AG08395 (cell line): ENCODE results near the gene ORM1.
A peak's percentile ranks its signal among the peaks of the same experiment; 100 is the strongest.
"Not testable (repeated sequence)": the region's sequence is repeated elsewhere in the genome, so short reads cannot be mapped to it uniquely, and the experiment has no call there.

Experiments
- DNase-seq: peaks from one replicate; pipeline ENCODE4 v3.0.0; 2012; ENCODE audit warnings: mixed read lengths, low spot score

ORM1 gene

DNA sequence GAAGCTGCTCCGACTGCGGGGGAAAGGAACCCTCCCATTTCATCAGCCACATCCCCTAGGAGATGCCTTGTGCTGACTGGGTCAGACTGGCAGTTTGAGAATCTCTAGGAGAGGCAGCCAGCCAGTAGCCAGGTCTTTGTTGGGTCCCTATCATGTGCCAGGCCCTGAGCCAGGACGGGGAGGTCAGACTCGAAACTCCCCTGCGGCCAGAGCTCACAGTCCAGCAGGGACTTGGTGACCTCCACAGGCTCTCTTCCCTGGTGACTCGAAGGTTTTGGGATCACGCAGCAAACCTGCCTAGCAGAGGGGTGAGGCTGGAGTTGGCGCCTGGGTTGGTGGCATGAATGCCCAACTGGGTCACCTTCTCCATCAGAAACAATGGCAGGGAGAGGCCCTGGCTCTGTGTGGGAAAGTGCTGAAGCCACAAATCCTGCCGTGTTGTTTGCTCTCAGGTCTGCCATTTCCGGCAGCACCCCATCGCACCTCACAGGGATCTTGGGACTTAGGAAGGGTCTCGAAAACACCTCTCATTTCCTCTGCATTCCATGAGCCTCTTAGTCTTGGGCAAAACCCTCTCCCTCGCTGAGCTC lies 14.4 kb upstream of the ORM1 start:
- DNase-seq: no peak

- no peak for DNase-seq
Measured at GRCh38 chr9:114309096-114309495, 13.8 kb upstream of the ORM1 start.

DNA sequence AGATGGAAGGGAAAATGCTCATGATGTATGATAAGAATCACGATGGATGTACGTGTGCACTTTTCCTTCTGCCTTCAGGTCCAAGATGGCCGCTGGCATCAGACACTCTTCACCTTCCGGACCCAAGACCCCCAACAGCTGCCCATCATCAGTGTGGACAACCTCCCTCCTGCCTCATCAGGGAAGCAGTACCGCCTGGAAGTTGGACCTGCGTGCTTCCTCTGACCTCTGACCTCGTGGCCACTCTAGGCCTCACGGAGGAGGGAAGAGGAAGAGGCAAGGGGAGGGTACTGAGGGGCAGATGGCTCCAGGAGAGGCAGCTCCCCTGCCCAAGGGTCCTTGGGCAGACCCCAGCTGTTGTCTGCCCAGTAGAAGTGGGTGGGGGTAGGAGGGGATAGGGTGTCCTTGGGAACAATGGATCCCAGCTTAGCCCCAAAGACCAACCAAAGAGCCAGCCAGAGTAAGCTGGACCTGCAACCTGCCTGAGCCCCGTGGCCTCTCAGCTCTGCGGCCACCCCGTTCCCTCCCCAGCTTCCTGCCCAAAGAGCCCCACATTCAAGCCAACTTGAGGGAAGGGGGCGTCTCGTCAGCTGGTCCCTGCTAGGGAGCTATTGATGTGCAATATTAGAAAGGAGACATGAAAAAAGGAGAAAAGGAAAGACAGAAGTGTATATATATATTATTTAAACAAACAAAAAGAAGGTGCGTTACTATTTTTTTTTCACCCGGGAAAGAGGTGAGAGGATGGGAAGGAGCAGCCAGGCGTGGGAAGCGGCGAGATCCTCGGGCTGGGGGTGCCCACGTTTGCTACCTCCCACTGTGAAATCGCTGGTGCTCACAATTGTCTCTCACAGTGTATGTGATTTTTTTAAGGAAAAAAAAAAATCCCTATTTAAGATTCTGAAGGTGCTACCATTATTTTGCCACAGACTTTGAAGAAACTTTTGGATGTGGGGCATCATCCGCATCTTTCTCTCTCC lies 12.1 kb upstream of the ORM1 start:
- DNase-seq: no peak

DNA sequence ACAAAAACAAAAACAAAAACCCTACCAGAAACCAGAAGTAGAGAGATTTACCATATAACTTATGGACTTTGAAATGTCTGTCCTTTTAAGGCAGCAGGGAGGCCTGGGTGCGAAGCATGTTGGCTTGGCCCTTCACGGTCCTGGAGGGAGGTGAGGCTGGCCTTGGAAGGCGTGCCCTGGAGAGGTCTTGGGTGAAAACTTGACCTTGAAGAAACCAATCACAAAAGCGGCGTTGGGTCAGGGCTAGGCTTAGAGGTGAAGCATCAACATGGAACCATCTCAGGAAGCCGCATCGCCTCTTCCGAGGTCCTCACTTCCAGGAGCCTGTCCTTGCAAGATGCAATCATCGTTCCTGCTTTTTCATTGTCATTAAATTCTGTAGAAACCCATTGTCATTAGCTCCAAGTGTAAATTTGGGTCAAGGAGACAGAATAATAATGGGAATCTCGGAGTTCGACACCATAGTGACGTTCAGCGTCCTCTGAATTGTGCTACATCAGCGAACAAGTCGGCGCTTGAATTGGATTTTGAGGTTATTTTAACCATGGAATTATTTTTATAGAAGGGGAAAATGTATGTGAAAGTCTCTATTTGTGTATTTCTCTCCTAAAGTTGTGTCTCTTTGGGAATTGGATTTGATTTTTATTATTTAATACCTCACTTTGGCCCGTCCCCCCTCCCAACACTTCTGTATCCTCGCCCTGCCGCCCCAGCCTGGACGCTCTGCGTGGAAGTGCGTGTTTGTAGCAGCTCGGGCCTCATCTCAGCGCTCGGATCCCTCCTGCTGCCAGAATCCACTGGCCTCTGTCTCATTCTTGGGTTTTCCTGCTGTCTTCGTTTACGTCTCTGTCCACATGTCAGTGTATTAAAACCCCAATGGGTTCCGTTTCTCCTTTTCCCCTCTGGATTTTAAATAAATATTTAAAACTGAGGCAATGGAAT lies 11.1 kb upstream of the ORM1 start:
- DNase-seq: no peak

- DNase-seq: no peak
Measured at GRCh38 chr9:114312513-114312875, 10.4 kb upstream of the ORM1 start.

- DNase-seq: no peak
Measured at GRCh38 chr9:114313186-114313585, 9.7 kb upstream of the ORM1 start.

DNA sequence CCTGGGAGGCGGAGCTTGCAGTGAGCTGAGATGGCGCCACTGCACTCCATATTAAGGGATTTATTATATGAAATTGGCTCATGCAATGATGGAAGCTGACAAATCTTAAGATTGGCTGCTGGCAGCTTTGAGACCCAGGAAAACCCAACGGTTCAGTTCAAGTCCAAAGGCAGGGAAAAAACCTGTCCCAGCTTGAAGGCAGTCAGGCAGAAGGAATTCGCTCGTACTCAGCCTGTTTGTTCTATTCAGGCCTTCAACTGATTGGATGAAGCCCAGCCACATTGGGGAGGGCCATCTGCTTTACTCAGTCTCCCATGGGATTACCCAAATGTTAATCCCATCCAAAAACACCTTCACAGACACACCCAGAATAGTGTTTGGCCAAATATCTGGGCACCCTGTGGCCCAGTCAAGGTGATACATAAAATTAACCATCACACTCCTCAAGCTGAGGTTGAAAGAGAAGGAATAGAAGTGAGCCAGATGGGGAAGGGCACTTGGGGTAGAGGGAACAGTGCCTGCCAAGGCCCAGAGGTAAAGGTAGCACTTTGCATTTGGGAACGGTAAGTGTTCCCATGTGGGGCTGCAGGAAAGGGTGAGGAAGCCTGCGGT lies 8.5 kb upstream of the ORM1 start:
- no peak for DNase-seq

DNA sequence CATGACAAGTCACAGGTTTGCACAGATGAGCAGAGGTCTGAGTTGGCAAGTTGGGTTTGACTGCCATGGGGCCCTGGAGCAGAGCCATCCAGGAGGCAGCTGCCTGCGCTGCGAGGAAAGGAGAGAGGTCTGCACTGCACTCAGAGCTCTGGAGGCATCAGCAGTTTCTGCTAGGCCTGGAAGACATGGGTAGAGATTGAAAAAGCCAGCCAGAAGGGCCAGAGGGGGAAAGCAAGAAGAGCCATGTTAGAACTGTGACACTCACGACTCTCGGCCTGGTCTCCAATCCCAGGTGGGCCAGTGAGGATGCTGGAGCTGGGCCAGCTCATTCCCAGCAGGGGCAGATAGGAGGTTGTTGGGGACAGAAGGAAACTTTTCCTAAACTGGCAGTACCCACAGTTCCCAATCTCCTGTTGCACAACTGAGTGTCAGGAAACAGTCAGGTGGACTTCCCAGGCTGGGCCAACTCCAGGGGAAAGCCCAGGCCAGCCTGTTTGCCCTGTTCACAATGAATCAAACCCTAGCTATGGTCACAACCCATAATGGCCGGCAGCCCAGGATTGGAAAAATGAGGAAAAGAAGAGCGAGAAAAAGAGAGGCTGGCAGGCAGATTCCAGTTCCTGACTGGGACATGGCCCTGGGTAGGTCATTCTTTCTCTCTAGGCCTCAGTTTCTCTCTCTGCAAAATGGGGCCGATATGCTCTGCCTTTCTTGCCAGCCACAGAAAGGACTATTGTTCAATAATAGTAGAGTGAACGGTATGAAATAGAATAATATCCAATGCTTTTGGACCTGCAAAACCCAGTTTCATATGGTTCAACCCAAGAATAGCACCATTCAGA lies 7.8 kb upstream of the ORM1 start:
- DNase-seq: no peak

DNA sequence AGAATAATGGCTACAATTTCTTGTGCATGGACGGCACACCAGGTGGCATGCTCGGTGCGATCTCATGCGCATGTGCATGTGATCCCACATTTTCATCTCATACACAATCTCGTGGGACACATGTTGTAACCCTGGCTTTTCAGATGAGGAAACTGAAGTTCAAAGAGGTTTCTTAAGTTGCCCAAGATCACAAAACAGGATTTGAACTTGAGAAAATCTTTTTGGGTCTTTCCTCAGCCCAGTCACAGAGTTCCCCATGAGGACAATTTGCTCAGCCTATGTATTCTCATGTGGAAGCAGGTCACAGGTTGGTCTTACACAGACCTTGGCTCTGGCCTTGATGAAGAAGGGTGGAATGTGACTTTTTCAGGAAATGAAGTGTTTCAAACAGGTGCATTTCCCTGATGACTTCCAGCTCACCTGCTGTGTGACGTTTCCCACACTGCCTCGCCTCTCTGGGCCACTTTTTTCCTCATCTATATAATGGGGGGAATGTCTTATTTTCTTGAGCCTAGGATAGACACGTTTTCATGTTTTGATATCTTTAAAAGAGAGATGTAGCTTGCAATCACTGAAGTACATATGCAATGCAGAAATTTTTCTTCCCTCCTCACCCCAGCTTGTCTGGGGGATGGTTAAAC lies 7.1 kb upstream of the ORM1 start:
- DNase-seq: no peak

- no peak for DNase-seq
Measured at GRCh38 chr9:114316605-114317230, 6.2 kb upstream of the ORM1 start.

- DNase-seq: peak; percentile 64
Measured at GRCh38 chr9:114317665-114318357, 5.1 kb upstream of the ORM1 start.

GRCh38 chr9:114318416-114318815 lies 4.5 kb upstream of the ORM1 start:
- DNase-seq: no peak

- DNase-seq: no peak
Measured at GRCh38 chr9:114319147-114319546, 3.8 kb upstream of the ORM1 start.

GRCh38 chr9:114320710-114321109 lies 2.2 kb upstream of the ORM1 start:
- not testable (repeated sequence) for DNase-seq

DNA sequence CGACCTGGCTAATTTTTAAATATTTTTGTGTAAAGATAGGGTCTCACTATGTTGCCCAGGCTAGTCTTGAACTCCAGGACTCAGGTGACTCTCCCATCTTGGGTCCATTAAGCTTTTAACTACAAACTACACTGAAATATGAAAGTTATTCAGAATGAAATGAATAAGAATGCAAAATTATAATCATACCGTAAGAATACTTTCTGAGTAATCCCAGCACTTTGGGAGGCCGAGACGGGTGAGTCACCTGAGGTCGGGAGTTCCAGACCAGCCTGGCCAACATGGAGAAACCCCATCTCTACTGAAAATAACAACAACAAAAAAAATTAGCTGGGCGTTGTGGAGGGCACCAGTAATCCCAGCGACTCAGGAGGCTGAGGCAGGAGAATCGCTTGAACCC lies 1.1 kb upstream of the ORM1 start:
- no peak for DNase-seq

- not testable (repeated sequence) for DNase-seq
Measured at GRCh38 chr9:114322160-114322818, 609 bp upstream of the ORM1 start.

DNA sequence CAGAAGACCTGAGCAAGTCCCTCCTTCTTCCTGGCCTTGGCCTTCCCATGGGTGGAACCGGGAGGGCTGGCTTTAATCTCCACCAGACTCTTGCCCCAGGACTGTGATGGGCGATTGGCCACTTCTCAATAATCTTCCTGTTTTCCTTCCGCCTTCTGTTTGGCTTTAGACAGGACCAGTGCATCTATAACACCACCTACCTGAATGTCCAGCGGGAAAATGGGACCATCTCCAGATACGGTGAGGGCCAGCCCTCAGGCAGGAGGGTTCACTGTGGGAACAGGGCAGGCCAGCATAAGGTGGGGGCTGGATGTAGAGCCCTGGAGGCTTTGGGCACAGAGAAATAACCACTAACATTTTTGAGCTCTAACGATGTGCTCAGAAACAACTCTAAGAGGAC lies 951 bp downstream of the ORM1 start:
- not testable (repeated sequence) for DNase-seq

DNA sequence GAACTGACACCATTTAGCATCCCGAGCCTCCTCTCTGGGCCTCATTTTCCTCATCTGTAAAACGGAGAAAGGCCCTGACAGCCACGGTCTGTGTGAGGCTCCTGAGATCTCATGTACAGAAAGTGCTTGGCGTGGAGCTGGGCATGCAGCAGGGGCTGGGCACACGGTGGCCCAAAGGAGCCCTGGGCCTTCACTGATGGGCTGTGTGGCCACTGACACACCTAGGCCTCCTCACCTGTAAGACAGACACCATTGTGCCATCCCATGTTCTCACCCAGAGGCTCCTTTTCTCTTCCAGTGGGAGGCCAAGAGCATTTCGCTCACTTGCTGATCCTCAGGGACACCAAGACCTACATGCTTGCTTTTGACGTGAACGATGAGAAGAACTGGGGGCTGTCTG lies 1.6 kb downstream of the ORM1 start:
- DNase-seq: no peak

- not testable (repeated sequence) for DNase-seq
Measured at GRCh38 chr9:114324965-114325364, 2.1 kb downstream of the ORM1 start.
